ENCODE measurements around the gene CCNE1.
"Not testable (repeated sequence)": the region's sequence is repeated elsewhere in the genome, so short reads cannot be mapped to it uniquely, and the experiment has no call there.

CCNE1 gene

GRCh38 chr19:29789007-29789406 is 22.8 kb upstream of the CCNE1 start:
- DNase-seq, result no peak

DNA sequence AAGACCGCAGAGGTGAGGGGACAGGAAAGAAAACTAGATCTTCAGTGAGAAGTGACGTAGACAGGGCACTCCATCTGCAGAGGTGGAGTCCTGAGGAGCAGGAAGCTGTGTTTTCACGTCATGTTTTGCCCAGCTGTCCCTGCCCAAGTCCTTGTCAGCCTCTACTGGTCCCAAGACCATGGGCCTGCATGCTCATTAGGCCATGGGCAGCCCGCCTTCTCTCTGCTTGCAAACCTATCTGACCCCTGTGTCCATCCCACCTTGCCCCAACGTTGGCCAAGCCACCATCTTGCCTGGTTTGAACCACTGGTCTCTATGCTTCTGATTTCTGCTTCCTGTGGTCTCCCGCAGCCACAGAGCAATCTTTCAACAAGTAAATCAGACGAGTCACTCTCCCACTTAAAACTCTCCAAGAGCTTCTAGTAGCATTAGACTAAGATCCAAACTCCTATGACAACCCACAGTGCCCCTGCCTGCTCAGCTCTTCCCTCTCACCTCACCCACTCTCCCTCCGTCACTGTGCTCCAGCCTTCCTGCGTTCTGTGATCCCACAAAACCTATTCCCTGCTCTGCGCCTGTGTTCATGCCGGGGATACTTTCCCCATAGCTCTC is 18.6 kb upstream of the CCNE1 start:
- no peak for DNase-seq

DNA sequence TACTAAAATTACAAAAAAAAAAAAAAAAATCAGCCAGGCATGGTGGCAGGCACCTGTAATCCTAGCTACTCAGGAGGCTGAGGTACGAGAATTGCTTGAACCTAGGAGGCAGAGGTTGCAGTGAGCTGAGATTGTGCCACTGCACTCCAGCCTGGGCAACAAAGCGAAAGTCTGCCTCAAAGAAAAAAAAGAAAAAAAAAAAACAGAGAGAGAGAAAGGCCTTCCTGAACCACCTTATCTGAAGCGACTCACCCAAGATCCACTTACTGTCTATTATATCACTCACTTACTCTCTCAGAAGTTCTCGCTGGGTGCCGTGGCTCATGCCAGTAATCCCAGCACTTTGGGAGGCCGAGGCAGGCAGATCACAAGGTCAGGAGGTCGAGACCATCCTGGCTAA is 17.3 kb upstream of the CCNE1 start:
- not testable (repeated sequence) for DNase-seq

DNA sequence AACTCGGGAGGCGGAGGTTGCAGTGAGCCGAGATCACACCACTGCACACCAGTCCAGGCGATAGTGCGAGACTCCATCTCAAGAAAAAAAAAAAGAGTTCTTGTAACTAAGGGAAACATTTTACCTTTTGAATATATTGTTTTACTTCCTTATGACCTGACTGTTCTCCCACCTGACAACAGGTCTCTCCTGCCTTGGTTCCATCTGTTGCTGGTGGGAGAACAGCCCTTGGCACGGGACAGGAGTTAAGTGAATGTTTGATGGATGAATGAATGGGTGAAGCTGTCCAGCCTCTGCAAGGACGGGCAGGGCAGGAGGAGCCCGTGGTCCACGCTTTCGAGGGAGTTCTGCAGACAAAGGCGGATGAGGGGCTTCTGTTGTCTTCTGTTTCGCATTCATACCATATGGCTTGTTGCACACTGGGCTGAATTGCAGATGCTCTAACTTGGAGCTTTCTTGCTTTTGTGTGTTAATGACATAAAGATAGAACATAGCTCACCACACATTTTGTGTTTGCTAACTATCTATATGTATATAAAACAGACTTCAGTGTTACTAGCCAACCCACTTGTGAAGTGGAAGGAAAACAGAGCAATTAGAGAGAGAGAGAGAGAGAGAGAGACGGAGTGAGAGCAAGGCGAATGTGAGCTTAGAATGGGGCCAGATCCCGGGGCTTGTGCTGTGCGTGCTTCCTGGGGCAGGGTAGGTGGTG is 16.2 kb upstream of the CCNE1 start:
- DNase-seq, result no peak

DNA sequence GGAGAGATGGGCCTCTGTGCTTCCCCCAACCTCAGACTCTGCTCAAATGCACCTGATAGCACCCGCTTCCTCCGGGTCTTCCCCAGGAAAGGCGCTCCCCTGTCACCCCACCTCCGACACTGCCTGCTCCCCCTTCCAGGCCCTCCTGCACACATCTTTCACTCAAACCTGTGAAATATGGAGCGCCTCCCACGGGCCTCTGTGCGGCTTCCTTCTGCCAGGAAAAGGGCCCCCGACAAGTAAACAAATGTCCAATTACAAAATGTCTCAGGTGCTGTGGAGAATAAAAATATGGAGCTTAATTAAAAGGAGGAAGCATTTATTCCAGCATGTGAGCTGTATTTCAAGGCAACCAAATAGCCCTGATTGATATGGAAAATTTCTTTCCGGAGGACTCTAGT is 15.6 kb upstream of the CCNE1 start:
- DNase-seq, result no peak

DNA sequence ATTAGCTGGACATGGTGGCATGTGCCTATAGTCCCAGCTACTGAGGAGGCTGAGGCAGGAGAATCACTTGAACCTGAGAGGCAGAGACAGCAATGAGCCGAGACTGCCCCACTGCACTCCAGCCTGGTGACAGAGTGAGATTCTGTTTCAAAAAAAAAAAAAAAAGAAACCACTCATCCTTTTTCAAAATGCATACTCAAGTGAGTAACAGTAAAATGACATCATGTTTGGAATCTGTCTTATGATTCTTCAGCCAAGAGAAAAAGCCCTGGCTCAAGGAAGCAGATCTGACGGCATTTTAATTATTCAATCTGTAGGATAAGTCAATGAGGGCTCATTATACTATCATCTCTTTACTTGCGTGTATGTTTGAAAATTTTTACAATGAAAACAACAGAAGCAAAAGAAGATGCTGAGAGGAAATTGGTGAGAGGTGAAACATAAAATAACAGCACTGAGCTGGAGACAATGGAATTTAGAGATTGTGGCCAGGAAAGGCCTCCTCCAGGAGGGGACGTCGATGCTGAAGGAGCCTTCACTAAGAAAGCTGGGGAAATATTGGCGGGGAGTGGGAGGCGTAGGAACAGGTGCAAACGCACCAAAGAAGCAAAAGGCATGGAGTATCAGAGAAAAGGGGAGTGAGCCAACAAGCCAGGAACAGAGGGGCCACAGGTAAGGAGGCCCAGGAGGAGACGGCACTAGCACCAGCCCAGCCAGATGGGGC is 12.9 kb upstream of the CCNE1 start:
- no peak for DNase-seq

- no peak for DNase-seq
Observed at GRCh38 chr19:29800100-29800825, 11.5 kb upstream of the CCNE1 start.

DNA sequence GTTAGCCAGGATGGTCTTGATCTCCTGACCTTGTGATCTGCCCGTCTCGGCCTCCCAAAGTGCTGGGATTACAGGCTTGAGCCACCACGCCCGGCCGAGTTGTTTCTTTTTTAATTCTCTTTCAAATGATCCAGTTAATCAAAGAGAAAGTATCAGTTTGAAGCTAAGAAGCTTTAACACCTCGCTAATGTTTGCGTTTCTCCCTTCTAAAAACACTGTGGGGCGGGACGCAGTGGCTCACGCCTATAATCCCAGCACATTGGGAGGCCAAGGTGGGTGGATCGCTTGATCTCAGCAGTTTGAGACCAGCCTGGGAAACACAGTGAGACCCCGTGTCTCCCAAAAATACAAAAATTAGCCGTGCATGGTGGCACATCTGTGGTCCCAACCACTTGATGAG is 7.8 kb upstream of the CCNE1 start:
- not testable (repeated sequence) for DNase-seq

- no peak for DNase-seq
Observed at GRCh38 chr19:29804493-29804892, 7.3 kb upstream of the CCNE1 start.

- DNase-seq, result peak; percentile 5
Observed at GRCh38 chr19:29805031-29805965, 6.5 kb upstream of the CCNE1 start.

DNA sequence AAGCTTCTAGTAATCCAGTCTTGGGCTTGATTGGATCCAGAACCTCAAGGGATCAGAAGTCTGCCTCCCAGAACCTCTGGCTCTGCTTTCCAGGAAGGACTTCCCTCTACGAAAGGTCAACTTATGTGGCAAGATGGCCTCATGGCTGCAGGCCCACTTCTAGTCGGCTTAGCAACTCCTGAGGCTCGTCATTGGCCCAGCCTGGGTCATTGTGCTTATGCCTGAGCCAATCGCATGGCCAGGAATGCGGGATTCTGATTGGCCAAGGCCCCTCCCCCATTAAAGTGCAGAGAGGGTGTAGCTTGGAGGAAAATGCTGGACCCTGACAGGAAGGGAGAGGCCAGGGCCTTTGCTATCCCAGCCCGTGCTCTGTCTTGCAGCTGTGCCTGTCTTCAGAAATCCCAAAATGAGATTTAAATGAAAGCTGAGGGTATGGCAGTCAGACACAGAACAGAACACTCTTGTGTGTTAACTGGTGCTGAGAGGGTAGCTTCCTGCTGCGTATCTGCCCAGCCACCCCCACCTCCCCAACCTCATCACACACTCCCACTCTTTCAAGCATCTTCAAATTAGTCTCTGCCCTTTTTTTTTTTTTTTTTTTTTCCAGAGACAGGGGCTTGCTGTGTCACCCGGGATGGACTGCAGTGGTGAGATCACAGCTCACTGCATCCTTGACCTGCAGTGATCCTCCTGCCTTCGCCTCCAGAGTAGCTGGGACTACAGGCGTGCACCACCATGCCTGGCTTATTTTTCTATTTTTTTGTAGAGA is 5.5 kb upstream of the CCNE1 start:
- DNase-seq, result no peak

- DNase-seq, result no peak
Observed at GRCh38 chr19:29807178-29807577, 4.6 kb upstream of the CCNE1 start.

- no peak for DNase-seq
Observed at GRCh38 chr19:29807870-29808405, 3.9 kb upstream of the CCNE1 start.

- DNase-seq, result no peak
Observed at GRCh38 chr19:29809795-29810503, 1.8 kb upstream of the CCNE1 start.

GRCh38 chr19:29810504-29810871 is 1.3 kb upstream of the CCNE1 start:
- DNase-seq, result peak; percentile 33

DNA sequence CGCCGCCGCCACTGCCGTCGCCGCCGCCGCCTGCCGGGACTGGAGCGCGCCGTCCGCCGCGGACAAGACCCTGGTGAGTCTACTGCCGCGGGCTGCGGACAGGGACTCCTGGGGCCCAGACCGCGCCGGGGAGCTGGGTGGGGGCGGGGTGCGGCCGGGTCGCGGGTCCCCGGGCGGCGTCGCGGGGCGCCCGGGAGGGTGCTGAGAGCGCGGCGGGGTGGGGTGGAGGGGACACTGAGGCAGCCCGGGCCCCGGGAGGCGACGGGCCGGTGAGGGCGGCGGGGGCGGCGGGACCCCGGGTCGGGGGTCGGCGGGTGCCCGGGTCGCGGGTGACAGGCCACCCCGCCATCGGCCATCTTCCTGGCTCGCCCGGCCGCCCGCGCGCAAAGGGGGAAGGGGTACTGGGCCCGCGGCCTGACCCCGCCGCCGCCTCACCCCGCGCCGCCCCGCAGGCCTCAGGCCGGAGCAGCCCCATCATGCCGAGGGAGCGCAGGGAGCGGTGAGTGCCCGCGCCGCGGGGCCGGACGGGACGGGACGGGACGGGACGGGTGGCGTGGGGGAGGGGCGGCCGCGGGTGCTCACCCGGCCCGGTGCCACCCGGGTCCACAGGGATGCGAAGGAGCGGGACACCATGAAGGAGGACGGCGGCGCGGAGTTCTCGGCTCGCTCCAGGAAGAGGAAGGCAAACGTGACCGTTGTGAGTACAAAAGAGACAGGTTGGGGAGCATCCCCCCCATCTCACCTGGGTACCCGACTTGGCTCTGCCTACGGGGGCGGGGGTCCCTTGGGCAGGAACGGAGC is 489 bp downstream of the CCNE1 start:
- peak; percentile 29 for DNase-seq

GRCh38 chr19:29812881-29813275 is 1.1 kb downstream of the CCNE1 start:
- no peak for DNase-seq

GRCh38 chr19:29813642-29814041 is 1.9 kb downstream of the CCNE1 start:
- no peak for DNase-seq

DNA sequence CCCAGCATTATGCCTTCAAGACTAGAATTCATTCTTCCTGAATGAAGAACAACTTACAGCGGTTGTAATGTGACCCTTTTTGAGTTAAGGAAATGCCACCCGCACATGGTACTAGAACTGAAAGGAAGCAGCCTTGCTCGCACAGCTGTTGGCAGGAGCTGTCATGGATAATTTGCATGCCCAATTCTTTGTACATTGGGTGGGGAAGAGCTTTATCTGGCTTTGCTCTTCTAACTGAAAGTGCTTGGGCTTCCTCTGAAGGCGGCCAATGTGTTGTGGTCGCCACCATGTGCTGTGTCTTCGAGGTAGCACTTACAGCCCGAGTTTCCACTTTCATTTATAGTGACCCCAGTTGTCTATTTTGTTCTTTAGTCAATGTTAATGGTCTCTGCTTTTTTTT is 3.4 kb downstream of the CCNE1 start:
- no peak for DNase-seq

DNA sequence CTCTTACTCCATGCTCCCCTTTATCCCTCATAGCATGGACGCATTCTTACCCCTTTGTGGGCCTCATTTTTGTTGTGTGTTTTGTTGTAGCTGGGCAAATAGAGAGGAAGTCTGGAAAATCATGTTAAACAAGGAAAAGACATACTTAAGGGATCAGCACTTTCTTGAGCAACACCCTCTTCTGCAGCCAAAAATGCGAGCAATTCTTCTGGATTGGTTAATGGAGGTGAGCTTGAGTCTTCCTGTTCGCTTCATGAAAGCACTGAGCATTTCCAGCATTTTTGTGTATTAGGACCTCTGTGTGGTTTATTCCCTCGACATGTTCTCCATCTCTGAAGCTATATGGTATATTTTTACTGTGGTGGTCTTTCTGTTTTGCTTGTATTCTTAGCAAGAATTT is 5.5 kb downstream of the CCNE1 start:
- DNase-seq, result no peak
